HepG2 (cell line): Measurements from ENCODE around the gene ELMOD1.

Experiments used
- BRCA1 ChIP-seq: sonication (generic); formaldehyde crosslinking; IDR thresholded peaks from 2 replicates; pipeline ENCODE4 v1.4.0; 2020; ENCODE audit warnings: missing genetic modification reagents
- CREM ChIP-seq, 2 experiments: sonication (generic) in 1 of 2; formaldehyde crosslinking in 1 of 2; IDR thresholded peaks; 2 replicates each; pipeline versions ENCODE4 v1.4.0 to v1.6.1; 2016 to 2020; ENCODE audit warnings: antibody characterized with exemption in 1 of 2, mild to moderate bottlenecking in 1 of 2, missing genetic modification reagents in 1 of 2
- CTCF ChIP-seq: sonication (generic); formaldehyde crosslinking; IDR thresholded peaks from 2 replicates; pipeline ENCODE4 v1.5.0; 2020; ENCODE audit warnings: mild to moderate bottlenecking, missing genetic modification reagents, moderate library complexity
- SMARCE1 ChIP-seq: fragments of 450-650 bp; IDR thresholded peaks from 2 replicates; pipeline ENCODE4 v1.6.1; 2017; ENCODE audit warnings: borderline replicate concordance
- ZNF576 ChIP-seq: sonication (generic); formaldehyde crosslinking; IDR thresholded peaks from 2 replicates; pipeline ENCODE4 v1.4.0; 2020; ENCODE audit warnings: mild to moderate bottlenecking, missing genetic modification reagents
- ZNF75D ChIP-seq: sonication (generic); formaldehyde crosslinking; IDR thresholded peaks from 2 replicates; pipeline ENCODE4 v1.8.1; 2023; ENCODE audit warnings: missing genetic modification reagents, mild to moderate bottlenecking, borderline replicate concordance
- TF ChIP-seq, protein P1 (sequence below): sonication (generic); formaldehyde crosslinking; IDR thresholded peaks from 2 replicates; pipeline ENCODE4 v1.5.0; 2020; ENCODE audit warnings: missing genetic modification reagents

DNA sequence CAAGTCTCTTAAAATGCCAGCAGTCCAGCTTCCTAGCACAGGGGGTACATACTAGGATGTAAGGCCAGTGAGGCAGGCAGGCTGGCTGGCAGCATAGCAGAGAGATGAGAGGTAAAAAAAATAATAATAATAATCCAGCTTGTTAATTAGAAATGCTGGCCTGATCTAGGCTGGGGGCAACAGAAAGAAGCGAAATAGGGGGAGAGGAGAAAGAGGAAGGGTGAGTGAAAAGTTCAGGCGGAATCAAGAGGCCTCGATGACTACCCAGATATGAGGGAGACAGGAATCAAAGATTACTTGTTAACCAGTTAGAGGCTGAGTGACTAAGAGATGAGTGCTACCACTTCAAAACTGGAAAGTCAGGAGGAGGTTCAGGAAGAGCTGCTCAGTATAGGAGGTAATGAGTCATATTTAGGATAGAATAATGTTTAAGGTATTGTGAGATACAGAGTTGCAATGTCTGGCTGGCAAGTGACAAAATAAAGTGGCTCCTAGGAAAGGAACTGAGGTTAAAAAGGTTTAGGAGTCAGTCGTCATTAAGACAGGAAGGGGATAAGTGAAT, 28.2 kb upstream of the ELMOD1 start:
- no peak for TF ChIP-seq CTCF
- no peak for TF ChIP-seq ZNF576 (CRISPR knock-in tag)
- TF ChIP-seq BRCA1: no peak
- no peak for TF ChIP-seq SMARCE1
- no peak for TF ChIP-seq ZNF75D (CRISPR knock-in tag)
- TF ChIP-seq CREM (IDR thresholded peaks at IDR 0.05): no peak
- no peak for TF ChIP-seq CREM (CRISPR knock-in tag; IDR thresholded peaks at IDR 0.05)
- TF ChIP-seq, protein P1, sequence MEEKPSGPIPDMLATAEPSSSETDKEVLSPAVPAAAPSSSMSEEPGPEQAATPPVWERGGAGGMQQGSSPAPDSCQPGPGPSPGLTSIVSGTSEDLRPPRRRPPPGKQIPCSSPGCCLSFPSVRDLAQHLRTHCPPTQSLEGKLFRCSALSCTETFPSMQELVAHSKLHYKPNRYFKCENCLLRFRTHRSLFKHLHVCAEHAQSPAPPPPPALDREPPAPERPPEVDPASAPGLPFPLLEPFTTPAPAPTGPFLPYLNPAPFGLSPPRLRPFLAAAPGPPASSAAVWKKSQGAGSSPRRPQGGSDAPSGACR: no peak
